GM11168 (cell line): ENCODE measurements around the gene ALAS1.
"Not testable (repeated sequence)": the region's sequence is repeated elsewhere in the genome, so short reads cannot be mapped to it uniquely, and the experiment has no call there.

Experiments
- in situ Hi-C: fragments of 300-500 bp; cut with MboI; formaldehyde crosslinking; loops from one replicate; pipeline ENCODE4 v1.12.0; 2022; ENCODE audit warnings: low sequenced_read_pairs; ENCODE audit not compliant: unreplicated experiment

The ALAS1 gene

GRCh38 chr3:52176180-52176752 lies 21.7 kb upstream of the ALAS1 start:
- in situ Hi-C loops: no loop called here

GRCh38 chr3:52176951-52177700 lies 20.8 kb upstream of the ALAS1 start:
- in situ Hi-C loops: no loop called here

- in situ Hi-C loops: no loop called here
These were observed 20.3 kb upstream of the ALAS1 start for GRCh38 chr3:52177701-52178042.

GRCh38 chr3:52178126-52178525 lies 19.8 kb upstream of the ALAS1 start:
- in situ Hi-C loops: not testable (repeated sequence)

- in situ Hi-C loops: no loop called here
These were observed 19.4 kb upstream of the ALAS1 start for GRCh38 chr3:52178537-52178936.

- in situ Hi-C loops: no loop called here
These were observed 16.4 kb upstream of the ALAS1 start for GRCh38 chr3:52181543-52181942.

- in situ Hi-C loops: no loop called here
These were observed 15.8 kb upstream of the ALAS1 start for GRCh38 chr3:52182196-52182595.

GRCh38 chr3:52182691-52183090 lies 15.3 kb upstream of the ALAS1 start:
- in situ Hi-C loops: no loop called here

GRCh38 chr3:52183786-52184445 lies 14.0 kb upstream of the ALAS1 start:
- in situ Hi-C loops: no loop called here

- in situ Hi-C loops: no loop called here
These were observed 13.3 kb upstream of the ALAS1 start for GRCh38 chr3:52184690-52185089.

GRCh38 chr3:52185311-52185710 lies 12.6 kb upstream of the ALAS1 start:
- in situ Hi-C loops: no loop called here

GRCh38 chr3:52185837-52186236 lies 12.1 kb upstream of the ALAS1 start:
- in situ Hi-C loops: no loop called here

GRCh38 chr3:52186729-52187128 lies 11.2 kb upstream of the ALAS1 start:
- in situ Hi-C loops: no loop called here

GRCh38 chr3:52188556-52188955 lies 9.4 kb upstream of the ALAS1 start:
- in situ Hi-C loops: no loop called here

GRCh38 chr3:52190294-52191074 lies 7.5 kb upstream of the ALAS1 start:
- in situ Hi-C loops: no loop called here

GRCh38 chr3:52191663-52192062 lies 6.3 kb upstream of the ALAS1 start:
- in situ Hi-C loops: no loop called here

GRCh38 chr3:52193065-52193464 lies 4.9 kb upstream of the ALAS1 start:
- in situ Hi-C loops: no loop called here

GRCh38 chr3:52194485-52195290 lies 3.3 kb upstream of the ALAS1 start:
- in situ Hi-C loops: no loop called here

GRCh38 chr3:52195291-52195597 lies 2.7 kb upstream of the ALAS1 start:
- in situ Hi-C loops: no loop called here

- in situ Hi-C loops: no loop called here
These were observed 2.1 kb upstream of the ALAS1 start for GRCh38 chr3:52195823-52196331.
